Activated CD4-positive, alpha-beta T cell treated with anti-CD3 and anti-CD28 coated beads, Interleukin-2, Interleukin-4, amounts not matched to agents 100 ng/mL and 50 ng/mL, durations not matched to agents 16 hours and 8 hours (primary cell): ENCODE data around the gene FUT9.

Source experiments
- DNase-seq: peaks from one replicate; pipeline ENCODE4 v3.0.0-alpha.2; 2020; ENCODE audit warnings: low spot score

The FUT9 gene

DNA sequence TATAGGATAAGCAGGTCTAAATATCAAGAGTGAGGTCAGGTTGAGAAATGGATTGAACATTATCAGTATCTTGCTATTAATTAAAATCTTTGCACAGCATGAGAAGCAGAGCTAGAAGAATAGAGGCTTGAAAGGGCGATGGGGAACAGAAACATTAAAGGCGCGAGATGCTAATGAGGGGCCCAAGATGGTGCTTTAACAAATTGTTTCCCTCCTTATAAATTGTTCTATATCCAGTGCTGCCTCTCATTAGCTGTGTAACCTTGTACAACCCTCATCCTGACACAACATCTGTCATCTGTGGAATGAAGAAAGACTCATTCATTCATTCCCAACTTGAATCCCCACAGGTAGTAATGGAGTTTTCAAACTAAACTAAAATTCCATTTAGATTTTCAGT, 57.8 kb downstream of the FUT9 start:
- DNase-seq = no peak

DNA sequence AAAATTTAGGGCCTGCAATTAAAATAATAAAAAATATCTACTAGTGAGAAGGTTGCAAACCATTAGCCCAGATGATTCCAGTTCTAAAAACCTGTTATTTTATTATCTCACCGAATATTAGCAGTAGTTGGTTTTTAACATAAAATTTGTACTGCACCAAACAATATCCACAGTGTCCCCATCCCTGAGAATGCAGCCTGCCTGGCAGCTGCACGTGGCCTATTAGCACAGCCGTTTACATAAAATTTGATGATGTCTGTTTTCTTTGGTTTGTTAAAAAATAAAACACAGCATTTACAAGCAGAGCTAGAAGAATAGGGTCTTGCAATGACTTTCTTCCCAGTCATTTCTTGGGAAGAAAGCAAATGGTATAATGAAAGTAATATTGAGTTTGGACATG, 58.2 kb downstream of the FUT9 start:
- no peak for DNase-seq

DNA sequence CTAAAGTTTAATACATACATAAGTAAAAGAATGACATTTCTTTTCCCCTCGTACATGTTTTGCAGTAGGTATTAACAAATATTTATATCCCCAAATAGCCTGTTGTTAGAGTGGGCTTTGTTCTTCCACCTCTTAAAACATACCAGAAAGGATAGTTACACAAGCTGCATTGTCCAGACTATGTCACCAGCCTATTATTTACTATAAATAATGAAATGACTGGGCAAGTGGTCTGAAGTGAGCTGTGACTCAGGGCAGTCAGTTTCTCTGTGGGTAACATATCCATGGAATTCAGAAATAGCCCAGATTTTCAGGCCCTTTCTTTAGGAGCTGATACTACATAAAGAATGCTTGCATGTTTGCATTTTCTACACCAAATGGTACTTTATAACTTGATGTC, 60.1 kb downstream of the FUT9 start:
- DNase-seq = no peak

DNA sequence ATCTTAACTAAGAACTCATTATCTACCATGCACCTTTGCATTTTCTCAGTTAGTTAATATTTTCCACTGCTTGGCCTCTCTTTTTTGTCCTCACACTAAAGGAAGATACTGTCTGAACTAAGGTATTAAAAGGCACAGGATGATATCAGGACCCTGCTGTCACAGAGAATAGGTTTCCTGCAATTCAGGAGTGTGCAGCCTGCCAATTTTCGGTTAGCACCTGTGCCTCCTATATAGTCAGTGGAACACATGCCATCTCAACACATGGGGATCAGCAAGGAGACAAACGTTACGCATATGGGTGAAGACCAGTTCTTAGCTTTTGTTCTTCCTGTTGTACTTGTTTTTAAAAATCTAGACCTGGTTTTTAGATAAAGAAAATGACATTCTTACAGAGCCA, 71.0 kb downstream of the FUT9 start:
- DNase-seq = no peak

DNA sequence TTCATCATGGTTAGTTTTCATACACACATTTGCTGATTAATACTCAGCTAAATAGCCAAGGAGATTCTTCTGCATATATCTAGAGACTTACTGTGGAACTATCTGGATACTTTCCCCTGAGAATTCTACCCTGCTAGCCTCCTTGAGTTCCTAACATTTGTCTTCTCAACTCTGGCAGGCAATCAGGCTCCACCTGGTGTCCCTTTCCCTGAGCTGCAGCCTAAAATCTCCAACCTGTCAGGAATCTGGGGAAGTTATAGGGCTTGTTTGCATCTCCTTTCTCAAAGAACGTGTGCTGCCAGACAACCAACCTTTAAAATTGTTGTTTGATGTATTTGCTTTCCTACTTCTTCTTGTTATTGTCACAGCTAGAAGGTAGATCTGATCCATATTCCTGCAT, 73.4 kb downstream of the FUT9 start:
- no peak for DNase-seq

DNA sequence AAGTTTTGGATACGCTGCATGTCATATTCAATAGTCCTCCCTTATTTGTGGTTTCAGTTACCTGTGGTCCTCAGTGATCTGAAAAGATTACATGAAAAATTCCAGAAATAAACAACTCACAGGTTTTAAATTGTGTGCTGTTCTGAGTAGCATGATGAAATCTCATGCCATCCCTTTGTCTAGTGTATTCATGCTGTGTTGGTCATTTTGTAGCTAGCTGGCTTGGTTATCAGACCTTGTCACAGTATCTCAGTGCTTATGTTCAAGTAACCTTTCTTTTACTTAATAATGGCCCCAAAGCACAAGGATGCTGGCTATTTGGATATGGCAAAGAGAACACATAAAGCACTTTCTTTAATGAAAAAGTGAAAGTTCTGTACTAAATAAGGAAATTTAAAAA, 78.3 kb downstream of the FUT9 start:
- DNase-seq = no peak

DNA sequence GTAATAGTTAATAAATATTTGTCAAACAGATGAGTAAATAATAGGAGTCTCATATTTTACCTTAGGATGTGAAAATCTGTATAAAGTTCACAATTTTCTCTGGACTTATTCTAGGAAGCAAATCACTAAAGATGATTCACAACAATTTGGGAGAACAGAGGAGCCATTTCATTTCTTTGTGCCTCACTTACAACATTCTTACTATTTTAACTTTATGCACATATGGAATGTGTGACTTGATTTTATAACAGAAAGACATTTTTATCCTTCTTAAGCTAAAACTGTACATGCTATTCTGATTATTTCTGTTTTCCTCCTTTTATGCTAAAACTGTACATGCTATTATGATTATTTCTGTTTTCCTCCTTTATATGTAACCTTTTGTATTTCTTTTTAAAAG, 83.3 kb downstream of the FUT9 start:
- DNase-seq = no peak

DNA sequence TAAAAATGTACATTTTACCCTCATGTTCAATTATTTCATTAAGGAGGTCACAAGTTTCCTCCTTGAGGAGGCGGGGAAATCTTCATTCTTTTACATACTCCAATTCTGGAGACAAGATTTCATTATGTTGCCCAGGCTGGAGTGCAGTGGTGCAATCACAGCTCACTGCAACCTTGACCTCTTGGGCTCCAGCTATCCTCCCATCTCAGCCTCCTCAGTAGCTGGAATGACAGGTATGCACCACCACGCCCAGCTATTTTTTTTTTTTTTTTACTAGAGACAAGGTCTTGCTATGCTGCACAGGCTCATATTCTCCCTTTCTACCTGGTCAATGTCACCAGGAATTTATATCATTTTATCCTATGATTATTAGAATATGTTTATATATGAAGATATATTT, 85.8 kb downstream of the FUT9 start:
- DNase-seq = no peak

DNA sequence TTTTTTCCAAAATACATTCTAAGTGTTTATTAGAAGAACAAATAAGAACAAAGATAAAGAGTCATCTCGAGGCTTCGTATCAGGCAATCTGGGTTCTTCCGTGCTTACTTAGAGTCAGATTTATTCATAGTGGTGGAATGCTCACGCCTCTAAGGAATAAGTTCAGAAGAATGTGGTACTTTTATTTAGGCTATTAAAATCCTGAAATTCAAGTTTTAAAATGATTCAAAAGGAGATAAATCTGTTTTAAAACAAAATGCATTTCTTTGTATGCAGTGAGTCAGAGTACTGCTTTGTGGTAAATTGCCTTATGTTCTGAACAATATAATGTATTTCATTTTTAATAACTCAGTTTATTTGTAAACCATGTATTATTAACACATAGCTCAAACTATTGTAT, 89.1 kb downstream of the FUT9 start:
- no peak for DNase-seq

DNA sequence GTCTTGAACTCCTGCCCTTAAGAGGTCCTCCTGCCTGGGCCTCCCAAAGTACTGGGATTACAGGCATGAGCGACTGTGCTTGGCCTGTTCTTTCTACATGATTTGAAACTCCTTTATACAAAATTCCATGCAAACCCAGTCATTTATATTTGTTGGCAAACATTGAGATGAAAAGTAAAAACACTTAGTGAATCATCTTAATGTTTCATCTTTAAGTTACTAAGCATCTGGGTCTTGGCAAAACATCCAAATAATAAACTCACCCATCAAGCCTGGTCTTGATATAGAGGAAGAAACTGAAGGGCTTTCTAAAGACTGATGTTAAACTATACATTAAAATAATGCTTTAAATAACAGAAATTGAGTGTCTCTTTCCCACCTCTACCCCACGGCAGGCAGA, 95.1 kb downstream of the FUT9 start:
- no peak for DNase-seq

DNA sequence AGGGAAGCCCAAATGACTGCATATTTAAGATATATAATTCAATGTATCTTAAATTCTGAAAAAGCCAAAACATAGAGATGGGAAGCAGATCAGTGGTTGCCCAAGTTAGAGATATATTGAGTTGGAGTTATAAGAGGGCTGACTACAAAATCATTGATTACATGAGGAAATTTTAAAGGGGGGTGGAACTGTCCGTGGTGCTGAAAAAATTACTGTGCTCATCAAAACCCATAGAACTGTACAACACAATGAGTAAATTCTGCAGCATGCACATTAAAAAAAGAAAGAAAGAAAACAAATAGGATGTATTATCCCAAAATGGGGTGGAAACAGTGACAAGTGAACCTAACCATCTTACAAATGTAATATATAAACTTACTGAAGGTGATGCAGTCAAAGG, 100.9 kb downstream of the FUT9 start:
- DNase-seq = no peak

DNA sequence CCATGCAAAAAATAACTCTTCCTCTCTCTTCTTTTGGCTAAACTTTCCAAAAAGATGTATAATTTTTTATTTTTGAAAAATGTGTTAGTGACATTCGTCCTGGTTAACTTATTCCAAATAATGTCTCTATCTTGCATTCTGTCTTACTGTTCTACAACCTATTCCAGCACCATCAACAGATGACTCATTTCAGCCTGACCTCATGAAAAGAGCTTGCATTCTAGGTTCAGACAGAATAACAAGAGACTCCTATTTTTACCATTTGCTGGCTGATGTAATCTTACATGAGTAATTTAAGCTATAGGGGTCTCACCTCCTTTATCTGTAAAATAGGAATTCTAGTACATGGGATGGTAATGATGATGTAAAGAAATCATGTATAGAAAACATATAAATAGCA, 109.0 kb downstream of the FUT9 start:
- no peak for DNase-seq

DNA sequence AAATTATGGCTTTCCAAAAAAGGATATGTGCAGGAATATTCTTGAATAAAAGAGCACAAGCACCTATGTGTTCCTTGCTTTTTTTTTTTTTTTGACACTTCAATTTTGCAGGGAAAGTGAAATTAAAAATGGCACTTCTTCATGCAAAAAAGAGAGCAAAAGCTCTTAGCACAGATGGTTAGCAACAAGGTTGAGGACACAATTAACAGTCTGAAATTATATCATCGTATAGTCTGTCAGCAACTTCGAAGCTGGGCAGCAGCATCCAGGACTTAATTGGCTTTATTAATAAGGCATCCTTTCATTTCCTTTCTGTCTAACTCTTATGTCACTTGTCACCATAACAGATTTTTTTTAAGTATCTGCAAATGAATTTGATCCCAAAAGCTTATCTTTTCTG, 122.6 kb downstream of the FUT9 start:
- no peak for DNase-seq

DNA sequence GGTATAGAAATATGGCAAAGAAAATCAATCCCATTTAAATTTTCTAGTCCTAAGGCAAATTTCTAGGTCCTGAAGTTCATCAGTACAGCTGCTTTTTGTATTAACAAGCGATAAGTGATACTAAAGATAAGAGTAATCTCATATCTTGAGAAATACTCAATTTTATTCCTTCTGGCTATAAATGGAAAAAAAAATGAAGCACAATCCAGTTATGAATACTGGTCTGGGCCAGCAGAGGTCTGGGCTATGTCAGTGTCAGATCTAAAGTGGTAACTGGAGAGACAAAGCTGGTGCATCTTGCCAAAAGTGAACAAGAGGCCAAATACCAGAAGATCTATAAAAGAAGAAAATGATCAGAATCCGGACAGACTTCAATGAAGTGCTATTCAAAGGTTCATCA, 126.4 kb downstream of the FUT9 start:
- no peak for DNase-seq

DNA sequence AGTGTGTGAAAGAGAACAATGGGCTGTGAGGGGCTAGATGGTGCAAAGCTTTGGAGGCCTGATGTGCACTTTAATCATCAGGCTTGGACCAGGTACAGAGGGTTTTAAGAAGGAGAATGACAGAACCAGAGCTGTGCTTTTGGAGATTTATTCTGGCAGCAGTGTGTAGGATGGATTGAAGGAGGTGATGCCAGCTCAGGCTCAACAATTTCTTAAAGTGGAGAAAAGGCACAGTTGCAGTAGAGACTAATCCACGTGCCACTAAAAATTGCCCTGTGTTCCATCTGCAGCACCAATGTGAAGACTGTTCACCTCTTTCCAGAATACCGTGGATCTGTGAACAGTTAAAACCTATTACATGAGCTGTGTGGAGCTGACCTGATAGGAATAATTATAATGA, 134.7 kb downstream of the FUT9 start:
- DNase-seq = no peak

DNA sequence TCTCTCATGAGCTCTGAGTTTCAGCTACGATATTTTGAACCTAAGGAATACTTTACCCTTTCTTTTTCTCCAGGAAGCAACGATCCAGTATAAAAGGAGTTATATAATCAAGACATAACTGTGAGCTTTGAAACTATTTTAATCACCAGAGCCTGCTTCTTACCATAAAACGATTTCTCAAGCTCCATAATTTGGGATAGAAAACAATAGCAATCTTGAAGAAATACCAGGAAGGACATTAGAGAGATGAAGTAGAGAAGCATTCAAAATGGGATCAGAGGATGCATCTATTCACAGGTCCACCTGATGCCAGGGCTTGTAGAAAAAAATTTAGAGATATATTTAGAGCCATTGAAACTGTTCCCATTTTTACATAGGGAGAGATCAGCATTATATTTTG, 135.9 kb downstream of the FUT9 start:
- no peak for DNase-seq

DNA sequence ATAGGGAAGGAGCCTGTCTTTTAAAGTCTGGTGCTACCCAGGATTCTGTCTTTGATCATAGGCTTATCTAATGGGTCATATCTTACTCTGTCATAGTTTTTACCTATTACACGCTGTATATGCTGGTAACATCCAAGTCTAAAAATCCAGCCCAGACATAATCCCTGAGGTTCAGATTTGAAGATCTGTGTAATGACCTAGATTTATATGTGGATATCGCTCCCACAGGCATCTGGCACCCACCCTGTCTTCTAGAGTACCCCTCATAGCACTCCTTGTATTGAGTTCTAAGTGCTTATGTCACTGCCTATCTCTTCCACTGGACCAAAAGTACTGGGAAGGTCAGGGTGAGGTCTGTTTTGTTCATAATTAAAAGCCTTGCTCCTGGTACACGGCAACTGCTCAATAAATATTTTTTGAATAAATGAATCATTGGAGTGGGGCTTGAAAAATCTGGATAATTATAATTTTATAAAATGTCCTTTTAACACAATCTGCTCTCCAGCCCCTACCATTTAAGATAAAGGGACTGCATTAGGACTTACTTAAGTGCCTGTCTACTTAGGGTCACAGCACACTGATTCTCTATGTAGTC, 136.4 kb downstream of the FUT9 start:
- no peak for DNase-seq

DNA sequence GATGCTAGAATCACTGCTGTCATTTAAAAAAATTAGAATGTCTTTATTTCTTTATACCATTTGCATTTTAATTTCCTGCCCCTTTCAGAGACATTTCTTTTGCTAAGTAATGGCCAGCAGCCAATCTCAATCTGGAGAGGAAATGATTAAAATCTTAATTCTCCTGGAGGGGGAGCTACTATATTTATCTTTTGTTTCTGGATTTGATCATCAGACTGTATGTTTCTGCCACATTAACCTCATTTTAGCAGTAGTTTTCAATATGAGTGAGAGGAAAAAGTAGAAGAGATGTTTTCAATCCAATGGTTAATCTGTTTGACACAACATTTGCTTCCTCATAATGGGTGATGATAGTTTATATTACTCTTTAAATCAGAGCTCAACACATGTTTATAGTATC, 138.0 kb downstream of the FUT9 start:
- no peak for DNase-seq

DNA sequence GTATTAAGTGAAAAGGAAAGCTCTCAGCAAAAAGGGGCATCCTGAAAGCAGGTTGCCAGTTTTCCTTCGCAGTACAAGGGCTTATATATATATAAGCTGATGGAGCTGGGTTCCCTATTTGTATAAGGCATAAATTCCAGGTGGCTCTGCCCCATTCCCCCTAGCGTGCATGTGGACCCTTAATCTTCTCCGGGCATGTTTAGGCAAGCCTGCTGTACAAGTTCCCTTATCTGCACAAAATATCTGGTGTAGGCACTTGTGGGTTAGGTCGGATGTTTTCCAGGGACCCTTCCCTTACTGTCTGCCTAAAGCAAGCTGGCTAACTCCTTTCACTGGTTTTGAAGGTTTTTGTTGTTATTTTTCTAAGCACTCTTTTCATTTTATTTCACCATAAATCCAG, 140.7 kb downstream of the FUT9 start:
- DNase-seq = no peak

DNA sequence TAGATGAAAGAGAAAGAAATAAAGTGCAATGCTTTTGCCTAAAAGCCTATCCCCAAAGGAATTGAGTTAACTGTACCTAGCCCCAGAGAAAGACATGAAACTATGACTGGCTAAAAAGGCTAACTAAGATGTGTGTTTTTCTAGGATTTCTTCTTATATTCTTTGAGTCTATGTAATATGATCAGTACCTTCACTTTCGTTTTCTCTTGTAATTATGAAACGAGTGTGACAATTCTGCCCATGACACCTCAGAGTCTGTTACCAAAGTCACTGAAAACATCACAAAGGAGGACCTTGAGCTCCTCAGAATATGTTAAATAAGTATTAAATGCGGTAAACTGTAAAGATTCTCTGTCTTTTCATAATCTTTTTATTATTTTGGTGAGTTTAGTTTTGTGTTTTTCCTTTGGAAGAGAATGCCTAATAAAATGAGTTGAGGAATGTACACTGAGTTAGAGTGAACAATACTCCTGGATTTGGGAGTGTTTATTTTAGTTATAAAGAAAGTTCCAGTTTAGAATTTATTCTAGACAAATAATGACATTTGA, 141.3 kb downstream of the FUT9 start:
- DNase-seq = no peak

DNA sequence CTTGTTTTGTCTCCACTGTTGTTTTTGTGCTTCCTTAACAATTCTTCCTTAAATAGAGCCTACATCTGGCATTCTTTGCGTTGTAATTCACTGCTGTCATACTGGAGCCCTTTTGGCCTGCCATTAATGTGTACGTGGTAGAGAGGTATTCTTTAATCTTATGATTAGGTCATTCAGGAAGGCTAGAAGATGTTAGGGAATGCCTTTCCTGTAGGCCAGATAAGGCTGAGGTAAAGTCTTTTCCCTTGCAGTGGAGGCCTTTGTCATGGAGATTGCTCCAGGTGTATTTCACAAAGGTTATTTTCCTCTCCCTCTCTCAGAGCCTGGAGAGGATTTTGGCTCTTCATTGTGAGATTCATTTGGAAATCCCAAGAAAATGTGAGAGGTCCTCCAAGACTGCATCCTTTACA, 146.9 kb downstream of the FUT9 start:
- no peak for DNase-seq

DNA sequence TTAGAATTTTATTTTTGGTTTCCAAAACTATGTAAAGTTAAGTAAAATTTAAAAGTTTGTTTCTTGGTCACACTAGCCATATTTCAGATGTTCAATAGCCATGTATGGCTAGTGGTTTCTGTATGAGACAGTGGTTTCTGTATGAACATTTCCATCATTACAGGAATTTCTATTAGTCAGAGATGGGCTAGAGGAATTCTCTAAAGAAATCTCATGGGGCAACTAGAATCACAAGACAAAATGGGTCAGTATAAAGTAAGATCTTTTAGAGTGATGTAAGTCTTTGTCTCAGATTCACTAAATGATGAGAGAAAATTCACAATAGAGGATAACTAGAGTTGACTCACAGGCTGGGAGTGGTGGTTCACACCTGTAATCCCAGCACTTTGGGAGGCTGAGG, 149.0 kb downstream of the FUT9 start:
- DNase-seq = no peak

DNA sequence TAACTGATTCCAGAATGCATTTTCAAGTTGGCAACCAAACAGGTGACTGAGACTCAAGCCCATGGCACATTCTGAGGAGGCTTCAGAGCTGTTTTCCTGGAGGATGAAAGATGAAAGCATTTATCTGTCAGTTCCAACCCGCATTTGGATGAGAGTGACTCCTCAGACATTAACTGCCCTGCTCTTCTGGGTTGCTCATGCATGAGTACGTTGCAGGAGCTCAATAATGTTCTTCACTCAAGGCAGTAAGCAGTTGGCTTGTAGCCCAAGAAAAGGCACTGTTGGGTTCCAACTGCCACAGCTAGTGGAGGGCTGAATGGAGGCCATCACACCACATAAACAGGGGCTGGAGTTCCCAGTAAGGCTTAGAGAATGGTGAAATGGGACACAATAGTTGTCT, 155.3 kb downstream of the FUT9 start:
- no peak for DNase-seq

DNA sequence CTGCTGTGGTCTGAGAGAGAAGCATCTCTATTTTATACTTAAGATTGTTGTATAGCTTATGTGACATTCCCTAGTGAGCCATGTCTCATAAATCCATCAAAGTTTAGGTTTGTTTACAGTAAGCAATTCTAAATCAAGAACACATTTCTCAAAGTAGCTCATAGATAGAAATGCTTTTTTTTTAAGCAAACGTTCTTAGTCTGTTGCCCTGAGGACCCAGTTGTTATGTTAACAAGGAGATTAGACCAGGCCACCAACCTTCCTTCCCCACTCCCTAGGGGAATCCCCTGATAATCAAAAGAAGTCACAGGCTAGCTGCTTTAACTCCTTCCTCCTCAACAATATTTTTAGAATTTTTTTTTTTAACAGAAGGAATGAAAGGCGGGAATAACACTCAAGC, 169.0 kb downstream of the FUT9 start:
- no peak for DNase-seq

DNA sequence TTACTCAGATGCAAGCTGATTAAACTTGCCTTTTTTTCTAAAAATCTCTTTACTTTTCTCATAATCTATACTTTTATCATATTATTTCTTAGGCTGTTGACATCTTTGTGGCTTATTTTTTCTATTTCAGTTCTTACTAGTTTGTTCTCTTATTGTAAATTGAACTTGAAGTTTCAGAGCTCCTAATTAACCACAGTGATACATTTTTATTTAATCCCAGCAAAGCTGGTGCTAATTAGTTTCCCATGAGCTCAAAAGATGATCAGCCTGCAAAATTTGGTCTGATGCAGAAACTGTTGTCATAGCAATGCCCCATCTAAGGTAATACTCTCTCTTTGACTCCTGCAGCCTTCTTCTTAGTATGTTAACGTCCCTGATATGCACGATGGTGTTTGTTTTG, 170.3 kb downstream of the FUT9 start:
- DNase-seq = no peak
